IPS DF 19.7 (cell line): ENCODE data around the gene SNAI1.
"Not testable (repeated sequence)": the region's sequence is repeated elsewhere in the genome, so short reads cannot be mapped to it uniquely, and the experiment has no call there.

ENCODE experiments used
- DNase-seq: peaks from one replicate; pipeline ENCODE4 v3.0.0-alpha.2; 2013; ENCODE audit warnings: low read depth, low spot score

The SNAI1 gene

DNA sequence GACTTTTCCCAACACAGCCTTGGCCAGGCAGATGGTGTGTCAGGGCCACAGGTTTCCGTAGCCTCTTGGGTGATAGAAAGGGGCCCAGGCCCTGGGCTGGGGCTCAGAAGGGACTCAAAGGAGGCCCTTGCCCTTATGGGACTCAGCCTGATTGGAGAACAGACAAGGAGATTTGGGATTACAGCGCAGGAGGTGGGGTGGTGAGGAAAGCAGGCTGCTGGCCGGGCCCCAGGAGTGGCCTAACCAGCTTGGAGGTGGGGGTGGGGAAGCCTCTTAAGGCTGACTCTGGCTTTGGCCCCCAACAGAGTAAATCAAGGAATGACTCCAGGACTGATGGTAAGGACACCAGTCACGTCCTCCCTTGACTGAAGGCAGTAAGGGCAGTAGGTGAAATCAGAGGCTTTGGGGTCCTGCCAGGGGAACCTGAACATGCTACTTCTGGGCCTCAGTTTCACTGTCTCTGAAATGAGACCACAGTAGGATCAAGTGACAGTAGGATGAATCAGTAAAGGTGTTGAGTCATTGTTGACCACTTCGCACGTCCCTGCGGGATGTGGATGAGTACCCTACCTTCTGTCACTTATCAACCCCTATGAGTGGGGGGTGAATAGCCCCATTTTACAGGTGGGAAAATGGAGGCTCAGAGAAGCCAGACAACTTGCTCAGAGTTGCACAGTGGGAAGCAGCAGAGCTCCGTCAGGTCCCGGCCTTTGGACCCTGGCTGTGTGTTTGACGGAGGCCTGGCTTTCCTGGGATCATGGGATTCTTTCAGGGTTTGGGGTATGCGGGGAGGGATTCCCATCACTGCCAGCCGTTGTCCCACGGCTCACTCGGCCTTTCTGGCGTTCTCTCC is 4.5 kb downstream of the SNAI1 start:
- no peak for DNase-seq

- no peak for DNase-seq
Measured at GRCh38 chr20:49987868-49988690, 5.3 kb downstream of the SNAI1 start.

- DNase-seq, result no peak
Measured at GRCh38 chr20:49989234-49990065, 6.7 kb downstream of the SNAI1 start.

DNA sequence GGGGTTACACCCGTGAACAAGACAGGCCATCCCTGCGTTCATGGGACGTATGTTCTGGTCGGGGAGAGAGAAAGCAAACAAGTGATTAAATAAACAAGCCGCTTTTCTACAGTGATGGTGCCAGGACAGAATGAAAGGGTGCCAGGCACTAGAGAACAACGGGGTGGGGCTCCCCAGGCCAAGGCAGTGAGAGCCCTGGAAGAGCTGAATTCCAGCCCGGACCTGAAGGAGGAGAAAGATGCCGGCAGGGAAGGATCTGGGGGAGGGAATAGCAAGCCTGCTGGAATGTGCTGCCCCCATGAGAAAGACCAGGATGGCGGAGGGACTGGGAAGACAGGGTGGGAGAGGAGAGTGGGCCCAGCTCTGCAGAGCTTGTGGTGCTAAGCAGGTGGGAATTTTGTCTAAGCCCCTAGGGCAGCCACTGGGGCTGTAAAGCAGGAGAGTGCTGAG is 7.5 kb downstream of the SNAI1 start:
- DNase-seq, result no peak

DNA sequence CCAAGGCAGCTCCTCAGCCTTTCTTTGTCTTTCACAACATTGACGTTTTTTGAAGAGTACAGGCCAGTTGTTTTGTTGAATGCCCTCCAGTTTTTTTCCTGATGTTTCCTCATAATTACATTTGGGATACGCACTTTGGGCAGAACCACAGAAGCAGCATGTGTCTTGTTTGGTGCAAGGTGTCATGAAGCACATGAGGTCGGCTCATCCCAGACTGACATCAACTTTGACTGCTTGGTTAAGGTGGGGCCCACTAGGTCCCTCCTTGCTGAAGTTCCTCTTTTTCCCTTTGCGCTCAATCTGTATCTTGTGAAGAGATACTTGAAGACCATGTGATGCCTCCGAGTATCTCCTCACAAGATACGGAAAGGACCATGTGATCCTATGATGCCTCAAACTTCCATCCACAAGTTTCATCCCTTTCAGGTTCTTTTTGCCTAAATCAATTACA is 10.5 kb downstream of the SNAI1 start:
- no peak for DNase-seq

GRCh38 chr20:49995586-49995985 is 12.8 kb downstream of the SNAI1 start:
- no peak for DNase-seq

GRCh38 chr20:49998478-49999188 is 15.9 kb downstream of the SNAI1 start:
- not testable (repeated sequence) for DNase-seq

DNA sequence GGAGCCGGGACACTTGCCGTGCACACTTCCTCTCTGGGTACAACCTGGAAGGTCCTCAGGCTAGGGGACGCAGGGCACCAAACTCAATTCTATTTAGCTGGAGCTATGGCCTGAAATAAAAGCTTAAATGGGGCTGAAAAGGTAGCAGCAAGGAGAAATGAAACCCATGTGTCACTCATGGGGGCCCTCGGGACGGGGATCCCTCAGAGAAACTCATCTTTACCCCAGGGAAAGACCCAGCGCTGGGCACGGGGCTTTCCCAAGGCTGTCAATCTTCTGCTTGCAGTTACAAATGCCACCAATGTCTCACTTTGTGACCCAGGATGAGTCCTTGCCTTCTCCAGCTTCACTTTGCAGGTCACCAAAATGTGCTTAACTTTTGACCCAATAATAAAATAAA is 16.5 kb downstream of the SNAI1 start:
- no peak for DNase-seq

DNA sequence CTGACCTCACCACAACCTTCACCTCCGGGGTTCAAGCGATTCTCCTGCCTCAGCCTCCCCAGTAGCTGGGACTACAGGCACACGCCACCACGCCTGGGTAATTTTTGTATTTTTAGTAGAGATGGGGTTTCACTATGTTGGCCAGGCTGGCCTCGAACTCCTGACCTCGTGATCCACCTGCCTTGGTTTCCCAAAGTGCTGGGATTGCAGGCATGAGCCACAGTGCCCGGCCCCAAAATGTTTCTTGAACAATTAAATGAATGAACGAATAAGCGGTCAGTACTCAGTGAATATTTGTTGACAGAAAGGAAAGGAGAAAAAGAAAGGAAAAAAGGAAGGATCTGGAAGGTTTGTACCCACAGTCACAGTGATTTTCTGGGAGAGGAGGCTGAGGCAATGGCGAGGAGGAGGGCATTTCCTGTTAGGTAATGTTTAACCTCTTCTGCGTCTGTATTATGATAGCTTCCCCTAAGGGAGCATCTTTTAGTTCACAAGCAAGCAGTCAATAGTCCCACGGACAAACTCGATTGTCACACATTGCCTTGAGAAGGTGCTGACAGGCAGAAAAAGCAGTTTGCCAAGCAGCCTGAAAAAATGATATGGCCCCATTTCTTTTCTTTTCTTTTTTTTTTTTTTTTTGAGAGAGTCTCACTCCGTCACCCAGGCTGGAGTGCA is 17.9 kb downstream of the SNAI1 start:
- DNase-seq, result not testable (repeated sequence)

- no peak for DNase-seq
Measured at GRCh38 chr20:50001784-50002311, 19.1 kb downstream of the SNAI1 start.

- no peak for DNase-seq
Measured at GRCh38 chr20:50003253-50003656, 20.5 kb downstream of the SNAI1 start.

DNA sequence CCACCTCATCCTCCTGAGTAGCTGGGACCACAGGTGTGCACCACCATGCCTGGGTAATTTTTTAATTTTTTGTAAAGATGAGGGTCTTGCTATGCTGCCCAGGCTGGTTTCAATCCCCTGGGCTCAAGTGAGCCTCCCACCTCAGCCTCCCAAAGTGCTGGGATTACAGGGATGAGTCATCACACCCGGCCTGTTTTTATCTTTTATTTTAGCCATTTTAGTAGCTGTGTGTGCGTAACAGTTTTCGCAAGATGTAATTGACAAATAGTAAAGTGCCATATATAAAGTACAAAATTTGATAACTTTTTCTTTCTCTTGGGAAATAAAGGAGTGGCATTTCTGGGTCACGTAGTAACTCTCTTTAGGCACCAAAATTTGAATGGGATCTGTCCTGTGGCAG is 21.4 kb downstream of the SNAI1 start:
- no peak for DNase-seq

GRCh38 chr20:50005471-50005981 is 22.7 kb downstream of the SNAI1 start:
- no peak for DNase-seq

DNA sequence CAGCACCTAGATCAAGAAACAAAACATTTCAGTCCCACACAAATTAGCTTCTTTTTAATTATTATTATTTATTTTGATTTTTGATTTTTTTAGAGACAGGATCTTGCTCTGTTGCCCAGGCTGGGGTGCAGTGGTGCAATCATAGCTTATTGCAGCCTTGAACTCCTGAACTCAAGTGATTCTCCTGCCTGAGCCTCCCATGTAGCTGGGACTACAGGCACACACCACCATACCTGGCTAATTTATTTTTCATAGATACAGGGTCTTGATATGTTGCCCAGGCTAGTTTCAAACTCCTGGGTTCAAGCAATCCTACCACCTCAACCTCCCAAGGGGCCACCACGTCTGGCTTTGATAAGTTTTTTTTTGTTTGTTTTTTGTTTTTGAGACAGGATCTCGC is 24.6 kb downstream of the SNAI1 start:
- DNase-seq, result no peak

GRCh38 chr20:50008007-50008406 is 25.2 kb downstream of the SNAI1 start:
- no peak for DNase-seq

DNA sequence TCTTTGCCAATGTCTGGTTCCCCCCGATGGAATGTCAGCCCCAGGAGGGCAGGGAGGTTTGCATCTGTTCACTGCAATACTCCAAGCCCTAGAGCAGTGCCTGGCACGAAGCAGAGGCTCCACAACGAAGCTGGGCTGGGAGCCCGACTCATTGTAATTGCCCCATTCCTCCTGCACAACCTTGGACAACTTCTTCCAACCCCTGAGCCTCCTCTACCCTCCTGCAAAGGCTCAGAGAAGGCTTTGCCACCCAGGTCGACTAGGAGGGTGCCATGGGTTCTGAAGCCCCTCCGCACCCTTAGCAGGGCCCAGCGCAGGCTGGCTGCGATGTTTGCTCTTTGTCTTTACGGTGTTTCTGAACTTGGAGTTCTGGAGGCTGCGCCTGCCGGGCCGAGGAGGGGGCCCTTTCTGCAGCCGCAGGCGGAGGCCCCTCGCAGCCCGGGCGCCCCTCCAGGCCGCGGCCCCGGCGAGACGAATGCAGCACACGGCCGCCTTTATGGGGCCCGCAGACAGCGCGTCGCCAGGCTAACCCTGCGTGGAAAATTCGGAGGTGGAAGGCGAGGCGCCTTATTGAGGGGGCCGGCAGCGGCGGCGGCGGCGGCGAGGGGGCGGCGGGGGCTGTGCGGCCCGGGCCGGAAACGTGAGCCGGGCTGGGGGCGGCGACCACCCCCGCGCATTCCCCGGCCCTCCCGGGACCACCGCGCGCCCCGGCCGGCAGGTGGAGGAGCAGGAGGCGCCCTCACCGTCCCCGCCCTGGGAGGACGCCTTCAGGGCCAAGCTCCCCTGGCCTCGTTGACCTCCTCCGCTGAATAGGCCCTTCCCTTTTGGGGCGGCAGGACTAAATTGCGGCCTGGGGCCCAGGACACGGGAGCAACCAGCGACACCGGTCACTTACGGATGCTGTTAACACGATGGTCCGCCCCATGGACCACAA is 27.0 kb downstream of the SNAI1 start:
- no peak for DNase-seq

GRCh38 chr20:50011597-50011996 is 28.8 kb downstream of the SNAI1 start:
- not testable (repeated sequence) for DNase-seq

- no peak for DNase-seq
Measured at GRCh38 chr20:50012282-50013263, 29.8 kb downstream of the SNAI1 start.
